HK-2 (cell line): ENCODE results near the gene SIX2.

Experiments used
- DNase-seq: peaks from one replicate; pipeline ENCODE4 v3.0.0-alpha.2; 2018; ENCODE audit not compliant: unreplicated experiment

SIX2 gene

GRCh38 chr2:45002686-45003085 is 6.6 kb downstream of the SIX2 start:
- DNase-seq, result no peak

GRCh38 chr2:45001869-45002385 is 7.3 kb downstream of the SIX2 start:
- DNase-seq, result no peak

GRCh38 chr2:45000921-45001868 is 8.1 kb downstream of the SIX2 start:
- no peak for DNase-seq

GRCh38 chr2:45000341-45000901 is 8.8 kb downstream of the SIX2 start:
- no peak for DNase-seq

- DNase-seq, result no peak
These were observed 9.7 kb downstream of the SIX2 start for GRCh38 chr2:44999540-44999939.

GRCh38 chr2:44997963-44998362 is 11.3 kb downstream of the SIX2 start:
- DNase-seq, result no peak

GRCh38 chr2:44996356-44996755 is 12.9 kb downstream of the SIX2 start:
- DNase-seq, result no peak

- DNase-seq, result no peak
These were observed 14.9 kb downstream of the SIX2 start for GRCh38 chr2:44994377-44994776.

GRCh38 chr2:44989176-44989575 is 20.1 kb downstream of the SIX2 start:
- DNase-seq, result no peak

GRCh38 chr2:44983836-44984604 is 25.2 kb downstream of the SIX2 start:
- DNase-seq, result no peak

- DNase-seq, result peak; percentile 73
These were observed 27.5 kb downstream of the SIX2 start for GRCh38 chr2:44981714-44982108.

GRCh38 chr2:44980751-44981713 is 28.2 kb downstream of the SIX2 start:
- DNase-seq, result no peak

- no peak for DNase-seq
These were observed 29.7 kb downstream of the SIX2 start for GRCh38 chr2:44979581-44979980.

GRCh38 chr2:44975571-44976450 is 33.4 kb downstream of the SIX2 start:
- DNase-seq, result no peak

- DNase-seq, result no peak
These were observed 35.1 kb downstream of the SIX2 start for GRCh38 chr2:44974064-44974715.

GRCh38 chr2:44972771-44973535 is 36.3 kb downstream of the SIX2 start:
- no peak for DNase-seq

- no peak for DNase-seq
These were observed 38.3 kb downstream of the SIX2 start for GRCh38 chr2:44970846-44971450.

- no peak for DNase-seq
These were observed 39.3 kb downstream of the SIX2 start for GRCh38 chr2:44969936-44970335.
